CD4-positive, alpha-beta memory T cell (primary cell): ENCODE results near the gene VAV2. TPM values are rescaled to one million over a fixed set of nuclear protein-coding genes. Genes with fewer than 3 reads are reported as not detected.

ENCODE experiments used
- CTCF ChIA-PET: fragments of 350-600 bp; sonication (Branson Sonifier 250); formaldehyde crosslinking; loops from one replicate; lab custom pipeline; 2021; ENCODE audit warnings: inconsistent platforms; ENCODE audit not compliant: partially characterized antibody; lab: Charles Lee
- POLR2A ChIA-PET: fragments of 350-600 bp; sonication (Branson Sonifier 250); formaldehyde crosslinking; loops from one replicate; lab custom pipeline; 2021; ENCODE audit not compliant: partially characterized antibody; lab: Charles Lee
- DNase-seq, 5 donors: peaks; one replicate each; pipeline versions ENCODE4 v3.0.0 to v3.0.0-alpha.2; 2020 to 2022; ENCODE audit warnings: mixed read lengths in 1 of 5
- H3K27ac ChIP-seq: one replicate; pipeline ENCODE4 v1.7.0; 2013; ENCODE audit warnings: low read depth, low read length
- H3K27me3 ChIP-seq: 2 replicates; pipeline ENCODE4 v1.7.0; 2013; ENCODE audit warnings: mild to moderate bottlenecking, low read length, moderate library complexity; ENCODE audit not compliant: insufficient read depth
- H3K36me3 ChIP-seq: 2 replicates; pipeline ENCODE4 v1.7.0; 2013; ENCODE audit warnings: mild to moderate bottlenecking, low read length, moderate library complexity; ENCODE audit not compliant: insufficient read depth
- H3K4me1 ChIP-seq: 2 replicates; pipeline ENCODE4 v1.7.0; 2013; ENCODE audit warnings: mild to moderate bottlenecking, low read length, moderate library complexity; ENCODE audit not compliant: insufficient read depth
- H3K4me3 ChIP-seq, 2 donors: one replicate each; pipeline ENCODE4 v1.7.0; 2013; ENCODE audit warnings: low read length in 2 of 2, mild to moderate bottlenecking in 1 of 2
- H3K9me3 ChIP-seq, 2 donors: one replicate each; pipeline ENCODE4 v1.7.0; 2013; ENCODE audit warnings: low read length in 2 of 2, control low read depth in 1 of 2; ENCODE audit not compliant: control insufficient read depth in 1 of 2
- H3K27ac Mint-ChIP-seq, 7 donors: one replicate each; pipeline ENCODE4 v1.8.0; 2020 to 2021; ENCODE audit warnings: mixed read lengths in 7 of 7, mild to moderate bottlenecking in 6 of 7, inconsistent platforms in 3 of 7, moderate library complexity in 3 of 7
- H3K27me3 Mint-ChIP-seq, 2 donors: one replicate each; pipeline ENCODE4 v1.8.0; 2020 to 2021; ENCODE audit warnings: mixed read lengths in 2 of 2
- H3K36me3 Mint-ChIP-seq, 2 donors: one replicate each; pipeline ENCODE4 v1.8.0; 2020 to 2021; ENCODE audit warnings: mixed read lengths in 2 of 2, inconsistent platforms in 1 of 2, mild to moderate bottlenecking in 1 of 2
- H3K4me1 Mint-ChIP-seq, 4 donors: one replicate each; pipeline ENCODE4 v1.8.0; 2020 to 2021; ENCODE audit warnings: mixed read lengths in 4 of 4, mild to moderate bottlenecking in 1 of 4
- H3K4me3 Mint-ChIP-seq, 8 donors: one replicate each; pipeline ENCODE4 v1.8.0; 2020 to 2021; ENCODE audit warnings: mixed read lengths in 8 of 8, mild to moderate bottlenecking in 7 of 8, moderate library complexity in 6 of 8, inconsistent platforms in 3 of 8
- H3K9me3 Mint-ChIP-seq, 8 donors: one replicate each; pipeline ENCODE4 v1.8.0; 2020 to 2021; ENCODE audit warnings: mixed read lengths in 8 of 8, mild to moderate bottlenecking in 5 of 8, inconsistent platforms in 3 of 8, moderate library complexity in 1 of 8
- intact Hi-C: fragments of 100-400 bp; cut with micrococcal nuclease; formaldehyde crosslinking; loops from one replicate; pipeline ENCODE4 v1.15.1; 2023
- polyA plus RNA-seq, 2 donors: library from polyadenylated mRNA; unstranded; fragments of 300-500 nt; fragmentation: Illumina TruSeq; gene quantifications; one replicate each; pipeline ENCODE4 v1.2.3, GENCODE V29; 2021
- total RNA-seq, 2 experiments: library from RNA; stranded (reverse); gene quantifications; one replicate each; pipeline ENCODE4 v1.2.3, GENCODE V29; 2021

The VAV2 gene
- total and polyA plus RNA-seq, 4 experiments from 2014 or later: 0.26 to 3.0 (median 1.0) TPM

GRCh38 chr9:133792721-133793470 lies 199.2 kb downstream of the VAV2 start:
- peaks cover 0 to 10% (median 4%) of the 10 kb centered on the region in 4 donors for H3K4me1 Mint-ChIP-seq
- no peaks in the 10 kb centered on the region for H3K9me3 Mint-ChIP-seq
- ChIA-PET CTCF (interaction anchor here (1.5 to 5.6 kb wide), 4 partner anchors 12 to 306 kb away, joined by 4 to 65 read pairs (median 8); no protein-coding TSS in a partner anchor), POLR2A (interaction anchor here (1.1 kb wide), 1 partner anchor 201 kb away, joined by 4 read pairs; no protein-coding TSS in a partner anchor)
- peaks cover 1 to 5% of the 10 kb centered on the region in 2 donors for H3K27me3 Mint-ChIP-seq
- peak in 4 of 5 donors; percentile 22 to 41 (median 30) for DNase-seq
- H3K36me3 Mint-ChIP-seq: no peaks in the 10 kb centered on the region
- no peaks in the 10 kb centered on the region for H3K36me3 ChIP-seq
- peak overlapping the region in 1 of 8 donors; percentile 16 for H3K4me3 Mint-ChIP-seq
- intact Hi-C loops: no loop called here
- H3K4me1 ChIP-seq: peaks cover 5% of the 10 kb centered on the region
- H3K27ac Mint-ChIP-seq: no peak overlapping the region
- H3K27me3 ChIP-seq: no peaks in the 10 kb centered on the region
- no peak overlapping the region for H3K27ac ChIP-seq
- H3K4me3 ChIP-seq: no peak overlapping the region
- H3K9me3 ChIP-seq: no peaks in the 10 kb centered on the region

- no peaks in the 10 kb centered on the region for H3K36me3 Mint-ChIP-seq
- Histone ChIP-seq H3K27me3 (no peaks in the 10 kb centered on the region), H3K36me3 (no peaks in the 10 kb centered on the region), H3K4me3 (no peak overlapping the region), H3K4me1 (peaks cover 5% of the 10 kb centered on the region), H3K9me3 (no peaks in the 10 kb centered on the region), H3K27ac (no peak overlapping the region)
- DNase-seq: no peak
- intact Hi-C loops: no loop called here
- H3K27ac Mint-ChIP-seq: peak overlapping the region in 2 of 7 donors; percentile 54 to 79
- no peaks in the 10 kb centered on the region for H3K9me3 Mint-ChIP-seq
- ChIA-PET CTCF (interaction anchor here (1.3 to 5.6 kb wide), 2 partner anchors 9 to 203 kb away, joined by 3 to 65 read pairs; no protein-coding TSS in a partner anchor), POLR2A (no interaction called here)
- H3K4me3 Mint-ChIP-seq: no peak overlapping the region
- peaks cover 0 to 10% (median 4%) of the 10 kb centered on the region in 4 donors for H3K4me1 Mint-ChIP-seq
- peaks cover 1 to 5% of the 10 kb centered on the region in 2 donors for H3K27me3 Mint-ChIP-seq
Observed at GRCh38 chr9:133791735-133792649, 200.1 kb downstream of the VAV2 start.

- ChIA-PET POLR2A (no interaction called here), CTCF (interaction anchor here (1.3 to 5.6 kb wide), 2 partner anchors 8 to 204 kb away, joined by 3 to 65 read pairs; no protein-coding TSS in a partner anchor)
- DNase-seq: no peak
- H3K4me1 Mint-ChIP-seq: peaks cover 0 to 10% (median 4%) of the 10 kb centered on the region in 4 donors
- H3K4me1 ChIP-seq: peaks cover 5% of the 10 kb centered on the region
- H3K9me3 ChIP-seq: no peaks in the 10 kb centered on the region
- H3K27me3 ChIP-seq: no peaks in the 10 kb centered on the region
- no peak overlapping the region for H3K27ac ChIP-seq
- H3K27ac Mint-ChIP-seq: no peak overlapping the region
- H3K9me3 Mint-ChIP-seq: no peaks in the 10 kb centered on the region
- no peak overlapping the region for H3K4me3 ChIP-seq
- no peaks in the 10 kb centered on the region for H3K36me3 Mint-ChIP-seq
- intact Hi-C loops: no loop called here
- H3K4me3 Mint-ChIP-seq: no peak overlapping the region
- H3K36me3 ChIP-seq: no peaks in the 10 kb centered on the region
- H3K27me3 Mint-ChIP-seq: peaks cover 1 to 7% of the 10 kb centered on the region in 2 donors
Observed at GRCh38 chr9:133791069-133791468, 201.1 kb downstream of the VAV2 start.

GRCh38 chr9:133789778-133790177 lies 202.3 kb downstream of the VAV2 start:
- Histone ChIP-seq H3K9me3 (no peaks in the 10 kb centered on the region), H3K27ac (no peak overlapping the region), H3K36me3 (no peaks in the 10 kb centered on the region), H3K4me3 (no peak overlapping the region), H3K4me1 (peaks cover 5% of the 10 kb centered on the region), H3K27me3 (no peaks in the 10 kb centered on the region)
- Mint-ChIP-seq H3K36me3 (no peaks in the 10 kb centered on the region), H3K27ac (no peak overlapping the region), H3K9me3 (no peaks in the 10 kb centered on the region), H3K4me3 (peak overlapping the region in 1 of 8 donors; percentile 33), H3K27me3 (peaks cover 1 to 7% of the 10 kb centered on the region in 2 donors), H3K4me1 (peaks cover 0 to 10% (median 4%) of the 10 kb centered on the region in 4 donors)
- intact Hi-C loops: no loop called here
- no peak for DNase-seq
- ChIA-PET POLR2A (no interaction called here), CTCF (interaction anchor here (1.4 to 1.5 kb wide), 2 partner anchors 9 to 11 kb away, joined by 3 to 4 read pairs; no protein-coding TSS in a partner anchor)

GRCh38 chr9:133788819-133789717 lies 203.1 kb downstream of the VAV2 start:
- peaks cover 0 to 10% (median 4%) of the 10 kb centered on the region in 4 donors for H3K4me1 Mint-ChIP-seq
- Histone ChIP-seq H3K4me3 (no peak overlapping the region), H3K36me3 (no peaks in the 10 kb centered on the region), H3K27me3 (no peaks in the 10 kb centered on the region), H3K4me1 (peaks cover 5% of the 10 kb centered on the region), H3K27ac (no peak overlapping the region), H3K9me3 (no peaks in the 10 kb centered on the region)
- intact Hi-C loops: no loop called here
- H3K27me3 Mint-ChIP-seq: peaks cover 1 to 7% of the 10 kb centered on the region in 2 donors
- no peak overlapping the region for H3K4me3 Mint-ChIP-seq
- no peak overlapping the region for H3K27ac Mint-ChIP-seq
- H3K36me3 Mint-ChIP-seq: no peaks in the 10 kb centered on the region
- no peaks in the 10 kb centered on the region for H3K9me3 Mint-ChIP-seq
- CTCF ChIA-PET: interaction anchor here (1.4 to 1.5 kb wide), 2 partner anchors 8 to 10 kb away, joined by 3 to 4 read pairs; no protein-coding TSS in a partner anchor
- no peak for DNase-seq
- POLR2A ChIA-PET: no interaction called here

GRCh38 chr9:133788045-133788818 lies 203.9 kb downstream of the VAV2 start:
- no peaks in the 10 kb centered on the region for H3K36me3 Mint-ChIP-seq
- Histone ChIP-seq H3K9me3 (no peaks in the 10 kb centered on the region), H3K4me3 (no peak overlapping the region), H3K27me3 (no peaks in the 10 kb centered on the region), H3K36me3 (no peaks in the 10 kb centered on the region), H3K27ac (no peak overlapping the region), H3K4me1 (peaks cover 5% of the 10 kb centered on the region)
- intact Hi-C loops: no loop called here
- no peak overlapping the region for H3K4me3 Mint-ChIP-seq
- ChIA-PET CTCF (no interaction called here), POLR2A (no interaction called here)
- H3K4me1 Mint-ChIP-seq: peaks cover 0 to 10% (median 4%) of the 10 kb centered on the region in 4 donors
- H3K27me3 Mint-ChIP-seq: peaks cover 1 to 7% of the 10 kb centered on the region in 2 donors
- no peak for DNase-seq
- no peaks in the 10 kb centered on the region for H3K9me3 Mint-ChIP-seq
- no peak overlapping the region for H3K27ac Mint-ChIP-seq
